PC-3 (cell line): ENCODE data around the gene PKN1. TPM values are rescaled to one million over a fixed set of nuclear protein-coding genes. Genes with fewer than 3 reads are reported as not detected.
A peak's percentile ranks its signal among the peaks of the same experiment; 100 is the strongest.

Experiments used
- ATAC-seq: fragments of 200-7000 bp; cut with Tn5 transposase; 2 replicates; pipeline ENCODE4 v1.9.1; 2020; ENCODE audit warnings: mild to moderate bottlenecking, moderate library complexity
- BruUV-seq: library from RNA; stranded (reverse); fragments of 400-500 nt; replicated peaks from 2 replicates; lab custom pipeline; 2021; lab: Mats Ljungman, UMichigan
- CTCF ChIA-PET: fragments of 300-600 bp; sonication (Branson Sonifier 250); formaldehyde crosslinking; loops from one replicate; lab custom pipeline; 2022; ENCODE audit warnings: antibody characterized with exemption; lab: Charles Lee
- POLR2A ChIA-PET: fragments of 300-600 bp; sonication (Branson Sonifier 250); formaldehyde crosslinking; loops from one replicate; lab custom pipeline; 2022; ENCODE audit warnings: antibody characterized with exemption; ENCODE audit not compliant: unreplicated experiment; lab: Charles Lee
- DNase-seq: peaks from one replicate; pipeline ENCODE4 v3.0.0-alpha.2; 2015
- H2AFZ ChIP-seq: fragments of 300-600 bp; sonication (generic); 2 replicates; pipeline ENCODE4 v1.6.0; 2016; ENCODE audit warnings: antibody characterized with exemption, low read length
- H3F3A ChIP-seq: fragments of 300-600 bp; sonication (generic); one replicate; pipeline ENCODE4 v1.6.0; 2017; ENCODE audit warnings: antibody characterized with exemption, low read length, control low read depth, mild to moderate bottlenecking; ENCODE audit not compliant: unreplicated experiment
- H3K27ac ChIP-seq: fragments of 300-600 bp; sonication (generic); 2 replicates; pipeline ENCODE4 v1.5.1; 2016; ENCODE audit warnings: mild to moderate bottlenecking, low read length
- H3K27me3 ChIP-seq: fragments of 300-600 bp; sonication (generic); 2 replicates; pipeline ENCODE4 v1.6.1; 2016; ENCODE audit warnings: low read length, mixed read lengths
- H3K36me3 ChIP-seq: fragments of 300-600 bp; sonication (generic); 2 replicates; pipeline ENCODE4 v1.6.1; 2016; ENCODE audit warnings: low read depth, mixed run types, low read length, mixed read lengths
- H3K4me1 ChIP-seq: fragments of 300-600 bp; sonication (generic); 2 replicates; pipeline ENCODE4 v1.5.1; 2016; ENCODE audit warnings: low read length; ENCODE audit not compliant: insufficient read depth
- H3K4me2 ChIP-seq: fragments of 300-600 bp; sonication (generic); 2 replicates; pipeline ENCODE4 v1.6.0; 2016; ENCODE audit warnings: low read length
- H3K4me3 ChIP-seq: fragments of 300-600 bp; sonication (generic); 2 replicates; pipeline ENCODE4 v1.5.1; 2016; ENCODE audit warnings: mild to moderate bottlenecking, low read length, mixed read lengths
- H3K79me2 ChIP-seq: fragments of 300-600 bp; sonication (generic); 2 replicates; pipeline ENCODE4 v1.6.1; 2017; ENCODE audit warnings: low read length, mixed read lengths
- H3K9ac ChIP-seq: fragments of 300-600 bp; sonication (generic); 2 replicates; pipeline ENCODE4 v1.6.0; 2016; ENCODE audit warnings: mild to moderate bottlenecking, low read length
- H3K9me2 ChIP-seq: fragments of 300-600 bp; sonication (generic); replicated peaks from 2 replicates; pipeline ENCODE4 v1.6.1; 2016; ENCODE audit warnings: mixed run types, low read length, mixed read lengths
- H3K9me3 ChIP-seq: fragments of 300-600 bp; sonication (generic); 2 replicates; pipeline ENCODE4 v1.6.1; 2016; ENCODE audit warnings: low read length, mixed read lengths
- H4K20me1 ChIP-seq: fragments of 300-600 bp; sonication (generic); 2 replicates; pipeline ENCODE4 v1.6.1; 2016; ENCODE audit warnings: low read length, mixed read lengths
- EZH2 ChIP-seq: fragments of 300-600 bp; sonication (generic); IDR thresholded peaks from one replicate; pipeline ENCODE4 v1.6.1; 2017; ENCODE audit warnings: antibody characterized with exemption, mild to moderate bottlenecking, low read length; ENCODE audit not compliant: unreplicated experiment
- EZH2phosphoT487 ChIP-seq: fragments of 300-600 bp; sonication (generic); IDR thresholded peaks from 2 replicates; pipeline ENCODE4 v1.6.1; 2018; ENCODE audit warnings: mild to moderate bottlenecking, antibody characterized with exemption, low read length, borderline replicate concordance
- intact Hi-C: fragments of 100-400 bp; cut with micrococcal nuclease; formaldehyde crosslinking; loops from 2 replicates; pipeline ENCODE4 v1.9.0; 2023
- total RNA-seq: library from RNA; depleted of rRNA; stranded (reverse); fragments of >200 nt; gene quantifications from 2 replicates; pipeline ENCODE4 v1.2.3, GENCODE V29; 2014
- TF ChIP-seq, protein P1 (sequence below): fragments of 300-600 bp; sonication (generic); conservative IDR thresholded peaks from 2 replicates; pipeline ENCODE4 v1.5.1; 2017; ENCODE audit warnings: antibody characterized with exemption, low read depth, mild to moderate bottlenecking, low read length

Gene PKN1
- total RNA-seq, 1 experiment from 2014 or later = 186 TPM

DNA sequence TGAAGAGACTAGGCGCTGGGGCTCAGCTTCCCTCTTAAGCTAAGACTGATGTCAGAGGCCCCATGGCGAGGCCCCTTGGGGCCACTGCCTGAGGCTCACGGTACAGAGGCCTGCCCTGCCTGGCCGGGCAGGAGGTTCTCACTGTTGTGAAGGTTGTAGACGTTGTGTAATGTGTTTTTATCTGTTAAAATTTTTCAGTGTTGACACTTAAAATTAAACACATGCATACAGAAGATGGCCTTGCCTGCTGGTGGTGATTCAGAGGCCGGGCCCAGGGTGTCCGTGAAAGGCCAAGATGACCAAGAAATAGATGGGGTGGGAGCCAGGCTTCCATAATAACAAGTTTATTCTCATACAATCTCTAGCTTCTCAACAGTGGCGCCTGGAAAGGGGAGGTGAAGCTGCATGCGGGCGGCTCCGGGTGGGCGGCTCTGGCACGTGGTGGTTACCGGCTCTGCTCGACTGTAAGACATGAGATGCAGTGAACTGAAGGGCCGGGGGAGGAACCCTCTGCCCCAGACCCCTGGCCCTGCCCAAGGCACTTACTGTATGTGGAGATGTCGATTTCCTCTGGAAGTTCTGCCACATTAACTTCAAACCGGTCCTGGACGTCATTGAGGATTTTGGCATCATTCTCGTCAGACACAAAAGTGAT is 24.5 kb upstream of the PKN1 start:
- Histone ChIP-seq H3K9me2 (no peaks in the 10 kb centered on the region), H3K4me2 (no peak overlapping the region), H3K4me3 (no peak overlapping the region), H3K4me1 (no peaks in the 10 kb centered on the region), H3K36me3 (peaks cover 88% of the 10 kb centered on the region), H3K9ac (no peak overlapping the region), H3K27ac (no peak overlapping the region), H3F3A (peaks cover 23% of the 10 kb centered on the region), H2AFZ (no peak overlapping the region), H3K9me3 (no peaks in the 10 kb centered on the region), H3K79me2 (peaks cover 28% of the 10 kb centered on the region), H3K27me3 (no peaks in the 10 kb centered on the region), H4K20me1 (peaks cover 33% of the 10 kb centered on the region)
- DNase-seq (no peak), ATAC-seq (no peak)
- intact Hi-C loops = no loop called here
- CTCF ChIA-PET = no interaction called here
- BruUV-seq = no TSS peak
- TF ChIP-seq EZH2phosphoT487 = no peak
- TF ChIP-seq, protein P1, sequence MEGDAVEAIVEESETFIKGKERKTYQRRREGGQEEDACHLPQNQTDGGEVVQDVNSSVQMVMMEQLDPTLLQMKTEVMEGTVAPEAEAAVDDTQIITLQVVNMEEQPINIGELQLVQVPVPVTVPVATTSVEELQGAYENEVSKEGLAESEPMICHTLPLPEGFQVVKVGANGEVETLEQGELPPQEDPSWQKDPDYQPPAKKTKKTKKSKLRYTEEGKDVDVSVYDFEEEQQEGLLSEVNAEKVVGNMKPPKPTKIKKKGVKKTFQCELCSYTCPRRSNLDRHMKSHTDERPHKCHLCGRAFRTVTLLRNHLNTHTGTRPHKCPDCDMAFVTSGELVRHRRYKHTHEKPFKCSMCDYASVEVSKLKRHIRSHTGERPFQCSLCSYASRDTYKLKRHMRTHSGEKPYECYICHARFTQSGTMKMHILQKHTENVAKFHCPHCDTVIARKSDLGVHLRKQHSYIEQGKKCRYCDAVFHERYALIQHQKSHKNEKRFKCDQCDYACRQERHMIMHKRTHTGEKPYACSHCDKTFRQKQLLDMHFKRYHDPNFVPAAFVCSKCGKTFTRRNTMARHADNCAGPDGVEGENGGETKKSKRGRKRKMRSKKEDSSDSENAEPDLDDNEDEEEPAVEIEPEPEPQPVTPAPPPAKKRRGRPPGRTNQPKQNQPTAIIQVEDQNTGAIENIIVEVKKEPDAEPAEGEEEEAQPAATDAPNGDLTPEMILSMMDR = no peak
- TF ChIP-seq EZH2 = no peak
- POLR2A ChIA-PET = no interaction called here

DNA sequence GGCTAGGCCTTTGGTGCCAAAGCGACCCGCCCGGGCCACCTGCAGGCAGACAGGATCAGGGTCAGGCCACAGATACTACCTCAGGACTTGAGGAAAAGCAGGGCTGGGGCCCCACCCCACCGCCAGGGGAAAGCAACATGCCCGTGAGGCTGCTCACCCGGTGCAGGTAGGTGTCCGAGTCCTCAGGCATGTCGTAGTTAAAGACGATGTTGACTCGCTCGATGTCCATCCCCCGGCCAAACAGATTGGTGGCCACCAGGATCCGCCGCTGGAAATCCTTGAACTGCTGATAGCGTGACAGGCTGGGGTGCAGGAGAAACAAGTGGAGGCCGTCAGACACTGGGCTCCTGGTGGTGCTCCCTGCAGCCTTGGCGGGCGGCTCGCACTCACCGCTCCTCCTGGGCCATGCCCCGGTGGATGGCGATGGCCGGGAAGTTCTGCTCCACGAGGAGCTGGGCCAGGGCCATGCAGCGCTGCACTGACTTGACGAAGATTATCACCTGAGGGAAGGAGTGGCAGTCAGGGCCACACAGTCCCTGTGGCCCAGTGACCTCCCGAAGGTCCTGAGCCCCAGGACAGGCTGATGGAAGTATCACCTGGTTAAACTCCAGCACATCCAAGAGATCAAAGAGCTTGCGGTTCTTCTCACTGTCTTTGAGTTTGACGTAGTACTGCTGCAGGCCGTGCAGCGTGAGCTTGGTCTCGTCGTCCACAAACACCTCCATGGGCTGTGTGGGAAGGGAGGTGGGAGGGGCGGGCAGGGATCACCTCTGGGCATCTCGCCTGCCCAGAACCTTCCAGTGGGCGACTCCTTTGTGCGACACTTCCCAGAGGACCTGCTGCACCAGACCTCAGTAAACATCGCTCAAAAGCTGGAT is 23.7 kb upstream of the PKN1 start:
- no peaks in the 10 kb centered on the region for H3K9me3 ChIP-seq
- TF ChIP-seq EZH2 = no peak
- TF ChIP-seq, protein P1 = no peak
- no peak for TF ChIP-seq EZH2phosphoT487
- H4K20me1 ChIP-seq = peaks cover 38% of the 10 kb centered on the region
- no peak for DNase-seq
- intact Hi-C loops = no loop called here
- no peak overlapping the region for H3K27ac ChIP-seq
- H3K4me2 ChIP-seq = no peak overlapping the region
- ChIA-PET CTCF (interaction anchor here (0.6 kb wide), 1 partner anchor 30 kb away, joined by 8 read pairs; no protein-coding TSS in a partner anchor), POLR2A (interaction anchor here (0.5 kb wide), 1 partner anchor 109 kb away, joined by 3 read pairs; the partner anchor contains the start of gene DNAJB1)
- no peak overlapping the region for H3K4me3 ChIP-seq
- no peaks in the 10 kb centered on the region for H3K9me2 ChIP-seq
- no peak for ATAC-seq
- BruUV-seq = TSS peak; percentile 44
- H3F3A ChIP-seq = peaks cover 23% of the 10 kb centered on the region
- H3K36me3 ChIP-seq = peaks cover 88% of the 10 kb centered on the region
- no peaks in the 10 kb centered on the region for H3K4me1 ChIP-seq
- H3K27me3 ChIP-seq = no peaks in the 10 kb centered on the region
- H3K79me2 ChIP-seq = peaks cover 35% of the 10 kb centered on the region
- H2AFZ ChIP-seq = no peak overlapping the region
- no peak overlapping the region for H3K9ac ChIP-seq
